Activated T-helper 9 cell treated with anti-CD3 and anti-CD28 coated beads, Interleukin-2, amount 50 U/mL, for 16 hours (primary cell): Measurements from ENCODE around the gene KLK15.

Source experiments
- DNase-seq: peaks from one replicate; pipeline ENCODE4 v3.0.0-alpha.2; 2020; ENCODE audit warnings: low read depth

KLK15 gene

DNA sequence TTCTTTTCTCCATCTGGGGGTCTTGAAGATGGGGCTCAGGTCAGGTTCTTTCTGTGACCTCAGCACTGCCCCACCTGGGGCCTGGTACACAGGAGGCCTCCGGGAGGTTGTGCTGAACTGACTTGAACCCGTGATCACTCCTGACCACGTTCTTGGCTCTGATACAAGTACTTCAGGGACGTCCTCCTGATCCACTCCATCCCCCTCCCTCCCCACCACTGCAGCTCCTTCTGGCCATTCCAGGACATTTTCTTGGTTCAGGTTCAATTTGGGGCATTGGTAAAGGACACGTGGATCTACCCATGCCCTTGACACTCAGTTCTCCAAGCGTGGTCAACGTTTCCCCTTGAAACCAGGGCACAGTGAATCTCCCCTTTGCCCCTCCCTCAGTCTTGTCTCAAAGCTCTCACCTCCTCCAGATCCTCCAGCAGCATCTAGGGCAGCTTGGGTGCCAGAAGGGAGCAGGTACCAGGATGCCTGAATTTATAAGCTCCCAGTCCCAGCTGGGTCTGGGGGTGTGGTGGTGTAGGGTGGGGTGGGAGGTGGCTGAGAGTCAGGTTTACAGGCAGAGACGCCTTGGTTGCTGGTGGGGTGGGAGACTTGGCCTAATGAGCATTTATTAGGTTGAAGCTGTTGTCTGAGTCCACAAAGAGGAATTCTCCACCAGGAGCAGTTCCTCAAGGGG is at the start of gene KLK15:
Gene KLK15 (minus strand): TSS at position 458 of the 685 bp plus-strand sequence. CDS start 2,082 bp downstream, outside the sequence.
- no peak for DNase-seq

DNA sequence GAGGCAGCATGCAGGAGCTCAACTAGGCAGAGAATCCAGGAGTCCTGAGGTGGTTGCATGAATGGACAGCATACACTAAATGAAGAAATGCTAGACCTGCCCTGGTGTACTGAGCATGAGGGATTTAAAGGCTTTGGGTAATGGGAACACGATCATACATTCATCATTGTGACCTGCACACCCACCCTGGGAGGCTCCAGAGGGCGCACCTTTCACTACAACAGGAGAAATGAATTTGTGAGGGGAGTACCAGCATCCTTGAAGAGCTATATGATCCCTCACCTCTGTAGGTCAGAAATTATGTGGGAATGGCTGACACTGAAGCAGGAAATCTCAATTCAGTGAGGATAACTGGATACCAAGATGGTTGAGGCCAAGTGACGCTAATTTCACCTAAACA is 48.8 kb upstream of the KLK15 start:
- DNase-seq = no peak

GRCh38 chr19:50880241-50880640 is 46.9 kb upstream of the KLK15 start:
- DNase-seq = no peak

- DNase-seq = no peak
Observed at GRCh38 chr19:50878851-50879250, 45.5 kb upstream of the KLK15 start.

- DNase-seq = no peak
Observed at GRCh38 chr19:50877338-50877737, 44.0 kb upstream of the KLK15 start.

GRCh38 chr19:50876456-50876855 is 43.1 kb upstream of the KLK15 start:
- DNase-seq = no peak

DNA sequence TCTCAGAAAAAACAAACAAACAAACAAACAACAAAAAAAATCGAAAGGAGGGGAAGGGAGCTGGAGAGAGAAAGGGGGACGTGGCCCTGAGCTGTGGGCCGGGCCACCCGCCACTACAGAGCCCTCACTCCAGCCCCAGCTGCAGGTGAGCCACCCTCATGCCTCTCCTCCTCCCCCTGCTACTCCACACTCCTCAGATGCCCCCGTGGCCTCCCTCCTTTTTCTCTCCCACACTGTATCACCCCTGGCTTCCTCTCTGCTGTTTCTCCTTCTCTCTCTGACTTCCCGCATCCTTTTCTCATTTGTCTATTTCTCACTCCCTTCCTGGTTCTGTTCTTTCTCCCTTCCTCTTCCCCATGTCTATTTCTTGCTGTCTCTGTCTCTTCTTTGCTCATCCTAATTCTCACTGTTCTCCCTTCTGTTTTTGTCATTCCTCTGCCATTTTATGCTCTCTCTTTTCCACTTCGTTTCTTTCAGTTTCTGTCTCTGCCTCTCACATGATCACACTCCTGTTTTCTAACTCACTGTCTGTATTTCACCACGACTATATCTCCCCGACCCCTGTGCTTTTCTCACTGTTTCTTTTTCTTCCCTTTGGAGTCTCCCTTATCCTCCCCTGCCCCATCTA is 42.5 kb upstream of the KLK15 start:
- DNase-seq = no peak

GRCh38 chr19:50874211-50874610 is 40.8 kb upstream of the KLK15 start:
- no peak for DNase-seq

GRCh38 chr19:50873056-50873455 is 39.7 kb upstream of the KLK15 start, which contains the start of gene KLK2:
Gene KLK2 (plus strand): TSS chr19:50873439. CDS start chr19:50873474, 35 bp downstream.
- DNase-seq = no peak

DNA sequence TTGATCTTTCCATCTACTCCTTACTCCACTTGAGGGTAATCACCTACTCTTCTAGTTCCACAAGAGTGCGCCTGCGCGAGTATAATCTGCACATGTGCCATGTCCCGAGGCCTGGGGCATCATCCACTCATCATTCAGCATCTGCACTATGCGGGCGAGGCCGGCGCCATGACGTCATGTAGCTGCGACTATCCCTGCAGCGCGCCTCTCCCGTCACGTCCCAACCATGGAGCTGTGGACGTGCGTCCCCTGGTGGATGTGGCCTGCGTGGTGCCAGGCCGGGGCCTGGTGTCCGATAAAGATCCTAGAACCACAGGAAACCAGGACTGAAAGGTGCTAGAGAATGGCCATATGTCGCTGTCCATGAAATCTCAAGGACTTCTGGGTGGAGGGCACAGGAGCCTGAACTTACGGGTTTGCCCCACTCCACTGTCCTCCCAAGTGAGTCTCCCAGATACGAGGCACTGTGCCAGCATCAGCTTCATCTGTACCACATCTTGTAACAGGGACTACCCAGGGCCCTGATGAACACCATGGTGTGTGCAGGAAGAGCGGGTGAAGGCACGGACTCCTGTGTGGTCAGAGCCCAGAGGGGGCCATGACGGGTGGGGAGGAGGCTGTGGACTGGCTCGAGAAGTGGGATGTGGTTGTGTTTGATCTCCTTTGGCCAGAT is 37.2 kb upstream of the KLK15 start:
- no peak for DNase-seq

GRCh38 chr19:50869479-50869878 is 36.1 kb upstream of the KLK15 start:
- DNase-seq = no peak

- no peak for DNase-seq
Observed at GRCh38 chr19:50861496-50862286, 28.3 kb upstream of the KLK15 start.

GRCh38 chr19:50861010-50861409 is 27.6 kb upstream of the KLK15 start:
- DNase-seq = no peak

DNA sequence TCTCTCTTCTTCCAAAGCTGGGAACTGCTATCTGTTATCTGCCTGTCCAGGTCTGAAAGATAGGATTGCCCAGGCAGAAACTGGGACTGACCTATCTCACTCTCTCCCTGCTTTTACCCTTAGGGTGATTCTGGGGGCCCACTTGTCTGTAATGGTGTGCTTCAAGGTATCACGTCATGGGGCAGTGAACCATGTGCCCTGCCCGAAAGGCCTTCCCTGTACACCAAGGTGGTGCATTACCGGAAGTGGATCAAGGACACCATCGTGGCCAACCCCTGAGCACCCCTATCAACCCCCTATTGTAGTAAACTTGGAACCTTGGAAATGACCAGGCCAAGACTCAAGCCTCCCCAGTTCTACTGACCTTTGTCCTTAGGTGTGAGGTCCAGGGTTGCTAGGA is 26.5 kb upstream of the KLK15 start:
- DNase-seq = no peak

DNA sequence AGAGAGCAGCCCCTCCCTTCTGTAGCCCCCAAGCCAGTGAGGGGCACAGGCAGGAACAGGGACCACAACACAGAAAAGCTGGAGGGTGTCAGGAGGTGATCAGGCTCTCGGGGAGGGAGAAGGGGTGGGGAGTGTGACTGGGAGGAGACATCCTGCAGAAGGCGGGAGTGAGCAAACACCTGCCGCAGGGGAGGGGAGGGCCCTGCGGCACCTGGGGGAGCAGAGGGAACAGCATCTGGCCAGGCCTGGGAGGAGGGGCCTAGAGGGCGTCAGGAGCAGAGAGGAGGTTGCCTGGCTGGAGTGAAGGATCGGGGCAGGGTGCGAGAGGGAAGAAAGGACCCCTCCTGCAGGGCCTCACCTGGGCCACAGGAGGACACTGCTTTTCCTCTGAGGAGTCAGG is 25.5 kb upstream of the KLK15 start:
- DNase-seq = no peak

- no peak for DNase-seq
Observed at GRCh38 chr19:50857366-50857765, 24.0 kb upstream of the KLK15 start.

GRCh38 chr19:50854636-50855410 is 21.4 kb upstream of the KLK15 start, which contains the start of gene KLK3:
Gene KLK3 (plus strand): TSS chr19:50854915. CDS start chr19:50854956, 41 bp downstream.
- no peak for DNase-seq

GRCh38 chr19:50851620-50852019 is 18.2 kb upstream of the KLK15 start:
- no peak for DNase-seq

DNA sequence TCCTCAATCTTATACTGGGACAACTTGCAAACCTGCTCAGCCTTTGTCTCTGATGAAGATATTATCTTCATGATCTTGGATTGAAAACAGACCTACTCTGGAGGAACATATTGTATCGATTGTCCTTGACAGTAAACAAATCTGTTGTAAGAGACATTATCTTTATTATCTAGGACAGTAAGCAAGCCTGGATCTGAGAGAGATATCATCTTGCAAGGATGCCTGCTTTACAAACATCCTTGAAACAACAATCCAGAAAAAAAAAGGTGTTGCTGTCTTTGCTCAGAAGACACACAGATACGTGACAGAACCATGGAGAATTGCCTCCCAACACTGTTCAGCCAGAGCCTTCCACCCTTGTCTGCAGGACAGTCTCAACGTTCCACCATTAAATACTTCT is 17.4 kb upstream of the KLK15 start:
- DNase-seq = no peak

GRCh38 chr19:50844296-50844935 is 11.0 kb upstream of the KLK15 start:
- DNase-seq = no peak

DNA sequence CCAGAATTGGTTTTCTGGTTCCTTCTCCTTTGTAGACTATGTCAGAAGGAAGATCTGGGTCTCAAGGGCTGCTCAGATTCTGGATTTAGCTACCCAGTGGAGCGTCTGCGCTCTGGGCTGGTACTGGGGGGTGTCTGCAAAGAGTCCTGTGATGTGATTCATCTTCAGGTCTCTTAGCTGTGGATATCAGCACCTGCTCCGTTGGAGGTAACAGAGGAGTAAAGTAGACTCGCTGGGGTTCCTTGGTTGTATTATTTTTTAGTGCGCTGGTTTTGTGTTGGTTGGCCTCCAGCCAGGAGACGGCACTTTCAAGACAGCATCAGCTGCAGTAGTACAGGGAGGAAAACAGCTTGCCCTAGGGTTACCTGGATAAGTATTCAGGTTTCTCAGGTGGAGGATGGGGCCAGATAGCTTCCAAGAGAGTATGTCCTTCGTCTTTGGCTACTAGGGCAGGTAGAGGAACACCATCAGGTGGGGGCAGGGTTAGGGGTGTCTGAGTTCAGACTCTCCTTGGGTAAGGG is 10.4 kb upstream of the KLK15 start:
- DNase-seq = no peak
